SK-N-SH (cell line): ENCODE measurements around the gene SRD5A1. TPM values are rescaled to one million over a fixed set of nuclear protein-coding genes. Genes with fewer than 3 reads are reported as not detected.

ENCODE experiments used
- CTCF ChIA-PET: fragments of 300-600, 350-600 bp; formaldehyde crosslinking; extraction: SDS; loops from one replicate; lab custom pipeline; 2021; lab: Yijun Ruan, JAX
- POLR2A ChIA-PET: fragments of 350-600 bp; sonication (Branson Sonifier 250); formaldehyde crosslinking; extraction: SDS; loops from one replicate; lab custom pipeline; 2020; ENCODE audit warnings: antibody characterized with exemption, inconsistent platforms; lab: Yijun Ruan, JAX
- DNase-seq: peaks from one replicate; pipeline ENCODE4 v3.0.0; 2012
- H2AFZ ChIP-seq: fragments of 200-600 bp; sonication (generic); 2 replicates; pipeline ENCODE4 v1.8.1; 2016; ENCODE audit warnings: antibody characterized with exemption, mild to moderate bottlenecking, low read depth
- H3F3A ChIP-seq: fragments of 200-600 bp; sonication (generic); replicated peaks from 2 replicates; pipeline ENCODE3; 2016; ENCODE audit warnings: antibody characterized with exemption, mild to moderate bottlenecking; ENCODE audit not compliant: insufficient read depth
- H3K27ac ChIP-seq, 2 experiments: fragments of 200-500 bp in 1 of 2; fragments of 200-600 bp in 1 of 2; sonication (Bioruptor generic) in 1 of 2; sonication (generic), shearing (Covaris generic) in 1 of 2; 2 replicates each; pipeline versions ENCODE4 v1.5.1 to v1.6.1; 2014 to 2016; ENCODE audit warnings: low read depth in 2 of 2, inconsistent platforms in 1 of 2, low read length in 1 of 2, mild to moderate bottlenecking in 1 of 2, mixed read lengths in 1 of 2
- H3K27me3 ChIP-seq: fragments of 200-600 bp; sonication (generic), shearing (Covaris generic); 2 replicates; pipeline ENCODE4 v1.6.1; 2016; ENCODE audit warnings: mixed run types; ENCODE audit not compliant: insufficient read depth
- H3K36me3 ChIP-seq, 2 experiments: fragments of 200-500 bp in 1 of 2; fragments of 200-600 bp in 1 of 2; sonication (Bioruptor generic) in 1 of 2; sonication (generic) in 1 of 2; replicated peaks in 1 of 2; 2 replicates each; pipeline versions ENCODE3 to v1.5.1; 2014 to 2016; ENCODE audit warnings: low read length in 1 of 2, mild to moderate bottlenecking in 1 of 2; ENCODE audit not compliant: insufficient read depth in 2 of 2, control insufficient read depth in 1 of 2
- H3K4me1 ChIP-seq, 2 experiments: fragments of 200-500 bp in 1 of 2; fragments of 200-600 bp in 1 of 2; sonication (Bioruptor generic) in 1 of 2; sonication (generic), shearing (Covaris generic) in 1 of 2; 2 replicates each; pipeline versions ENCODE4 v1.5.1 to v1.6.1; 2014 to 2016; ENCODE audit warnings: low read depth in 1 of 2, low read length in 1 of 2, mixed run types in 1 of 2; ENCODE audit not compliant: insufficient read depth in 2 of 2, control insufficient read depth in 1 of 2
- H3K4me2 ChIP-seq: fragments of 200-600 bp; sonication (generic), shearing (Covaris generic); 2 replicates; pipeline ENCODE4 v1.6.1; 2017; ENCODE audit warnings: mixed run types
- H3K4me3 ChIP-seq, 2 experiments: fragments of 200-500 bp in 1 of 2; fragments of 200-600 bp in 1 of 2; sonication (Bioruptor generic) in 1 of 2; sonication (generic), shearing (Covaris generic) in 1 of 2; 2 replicates each; pipeline versions ENCODE4 v1.5.1 to v1.8.1; 2014 to 2016; ENCODE audit warnings: low read depth in 2 of 2, inconsistent platforms in 1 of 2, low read length in 1 of 2, mild to moderate bottlenecking in 1 of 2, mixed read lengths in 1 of 2, moderate library complexity in 1 of 2
- H3K79me2 ChIP-seq: fragments of 200-600 bp; sonication (generic); 2 replicates; pipeline ENCODE4 v1.8.1; 2017; ENCODE audit warnings: mild to moderate bottlenecking; ENCODE audit not compliant: insufficient read depth
- H3K9ac ChIP-seq: fragments of 200-600 bp; sonication (generic); 2 replicates; pipeline ENCODE4 v1.6.1; 2017; ENCODE audit warnings: mixed run types
- H3K9me2 ChIP-seq: fragments of 200-600 bp; sonication (generic); 2 replicates; pipeline ENCODE4 v1.6.1; 2017; ENCODE audit warnings: mixed run types
- H3K9me3 ChIP-seq: fragments of 200-600 bp; sonication (generic); 2 replicates; pipeline ENCODE4 v1.6.1; 2017; ENCODE audit warnings: mixed run types, mild to moderate bottlenecking, moderate library complexity
- H4K20me1 ChIP-seq: fragments of 200-600 bp; sonication (generic); 2 replicates; pipeline ENCODE4 v1.6.1; 2017; ENCODE audit warnings: mild to moderate bottlenecking, mixed run types; ENCODE audit not compliant: insufficient read depth
- CHD2 ChIP-seq: fragments of 150-350 bp; IDR thresholded peaks from 2 replicates; pipeline ENCODE4 v1.6.1; 2018; ENCODE audit warnings: low read length; ENCODE audit not compliant: partially characterized antibody
- ELF1 ChIP-seq: IDR thresholded peaks from 2 replicates; pipeline ENCODE4 v1.4.0; 2012
- EP300 ChIP-seq, 2 experiments: IDR thresholded peaks; 2 replicates each; pipeline versions ENCODE4 v1.4.0 to v1.6.1; 2012; ENCODE audit warnings: borderline replicate concordance in 1 of 2, low read depth in 1 of 2, low read length in 1 of 2
- EZH2phosphoT487 ChIP-seq: fragments of 200-600 bp; sonication (generic); IDR thresholded peaks from 2 replicates; pipeline ENCODE4 v1.6.1; 2017; ENCODE audit warnings: low read depth, mixed run types, mild to moderate bottlenecking, antibody characterized with exemption, moderate library complexity, borderline replicate concordance
- FOXM1 ChIP-seq: IDR thresholded peaks from 2 replicates; pipeline ENCODE4 v1.4.0; 2012; ENCODE audit warnings: low read depth, mild to moderate bottlenecking
- MXI1 ChIP-seq: IDR thresholded peaks from 2 replicates; pipeline ENCODE4 v1.6.1; 2012; ENCODE audit warnings: mild to moderate bottlenecking, low read depth, low read length, improper control_type of control experiment
- REST ChIP-seq: IDR thresholded peaks from 2 replicates; pipeline ENCODE4 v1.6.1; 2012; ENCODE audit warnings: mild to moderate bottlenecking, low read depth, low read length, moderate library complexity
- RFX5 ChIP-seq: IDR thresholded peaks from 2 replicates; pipeline ENCODE4 v1.6.1; 2012; ENCODE audit warnings: mild to moderate bottlenecking, improper control_type of control experiment, low read length
- SMC3 ChIP-seq: IDR thresholded peaks from 2 replicates; pipeline ENCODE4 v1.6.1; 2012; ENCODE audit warnings: low read depth, low read length, improper control_type of control experiment
- TEAD4 ChIP-seq: IDR thresholded peaks from 2 replicates; pipeline ENCODE4 v1.4.0; 2012; ENCODE audit warnings: mild to moderate bottlenecking, borderline replicate concordance; ENCODE audit not compliant: insufficient read depth
- USF1 ChIP-seq: IDR thresholded peaks from 2 replicates; pipeline ENCODE4 v1.4.0; 2012; ENCODE audit warnings: low read depth, borderline replicate concordance
- WGBS: methylation state at CpG from one replicate; pipeline ENCODE4 v1.1.6; 2017; ENCODE audit warnings: low lambda C conversion rate; 5-methylcytosine and 5-hydroxymethylcytosine counted together
- polyA plus RNA-seq, 3 experiments: library from polyadenylated mRNA; depleted of rRNA; stranded (reverse); fragments of >200 nt; gene quantifications; 2 replicates each; pipeline ENCODE4 v1.2.3, GENCODE V29; 2012
- TF ChIP-seq, protein P1 (sequence below): IDR thresholded peaks from 2 replicates; pipeline ENCODE4 v1.4.0; 2012; ENCODE audit warnings: low read depth, borderline replicate concordance

The SRD5A1 gene
- polyA plus RNA-seq, 1 of the 3 experiments (the other 2 are of a cell fraction), result 24.0 TPM

DNA sequence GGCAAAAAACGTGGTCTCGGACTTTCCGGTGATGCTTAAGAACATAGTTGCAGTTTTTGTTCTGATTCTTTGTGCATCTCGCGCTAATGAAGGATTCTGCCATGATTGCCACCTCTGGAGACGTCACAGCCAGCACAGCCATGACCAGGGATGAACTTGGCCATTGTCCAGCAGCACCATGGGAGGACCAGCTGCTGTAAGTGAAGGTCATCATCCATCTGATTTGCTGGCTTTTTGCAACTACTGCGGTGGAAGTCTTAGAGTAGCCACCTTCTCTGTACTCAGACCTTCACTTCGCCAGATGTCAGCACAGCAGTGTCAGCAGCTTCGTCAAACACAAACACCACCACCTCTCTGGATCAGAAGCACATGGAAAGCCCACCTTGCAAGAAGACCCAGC is 46.1 kb upstream of the SRD5A1 start:
- Histone ChIP-seq H4K20me1 (no peaks in the 10 kb centered on the region), H3K27ac (no peak overlapping the region), H3F3A (no peaks in the 10 kb centered on the region), H3K36me3 (no peaks in the 10 kb centered on the region), H3K4me3 (no peak overlapping the region), H3K9me3 (no peaks in the 10 kb centered on the region), H3K4me2 (no peak overlapping the region), H3K27me3 (no peaks in the 10 kb centered on the region), H3K9me2 (no peaks in the 10 kb centered on the region), H3K79me2 (no peaks in the 10 kb centered on the region), H3K9ac (no peak overlapping the region), H3K4me1 (peaks cover 3 to 19% of the 10 kb centered on the region in 2 experiments; a peak in 1 of 4 replicates), H2AFZ (no peak overlapping the region)
- no peak for TF ChIP-seq EP300 (IDR thresholded peaks at IDR 0.05; ENCODE audit: borderline replicate concordance in 1 of 2, low read depth in 1 of 2, low read length in 1 of 2)
- 76% methylated on average over 8 of the region's 9 CpGs for WGBS
- DNase-seq, result no peak
- ChIA-PET CTCF (interaction anchor here (1.6 kb wide), 1 partner anchor 10 kb away, joined by 5 read pairs; no protein-coding TSS in a partner anchor), POLR2A (no interaction called here)

- no peaks in the 10 kb centered on the region for H3K4me1 ChIP-seq
- H3K27me3 ChIP-seq, result no peaks in the 10 kb centered on the region
- no peaks in the 10 kb centered on the region for H3K79me2 ChIP-seq
- H3K9me3 ChIP-seq, result no peaks in the 10 kb centered on the region
- H4K20me1 ChIP-seq, result no peaks in the 10 kb centered on the region
- H3F3A ChIP-seq, result no peaks in the 10 kb centered on the region
- no peak overlapping the region for H3K4me3 ChIP-seq
- DNase-seq, result no peak
- no peak overlapping the region for H3K4me2 ChIP-seq
- H3K9ac ChIP-seq, result no peak overlapping the region
- H3K27ac ChIP-seq, result no peak overlapping the region
- ChIA-PET POLR2A (no interaction called here), CTCF (no interaction called here)
- TF ChIP-seq ELF1 (no peak), CHD2 (no peak), TEAD4 (no peak), REST (no peak), FOXM1 (no peak), MXI1 (no peak), RFX5 (no peak), EZH2phosphoT487 (no peak), SMC3 (no peak), USF1 (no peak)
- TF ChIP-seq, protein P1, sequence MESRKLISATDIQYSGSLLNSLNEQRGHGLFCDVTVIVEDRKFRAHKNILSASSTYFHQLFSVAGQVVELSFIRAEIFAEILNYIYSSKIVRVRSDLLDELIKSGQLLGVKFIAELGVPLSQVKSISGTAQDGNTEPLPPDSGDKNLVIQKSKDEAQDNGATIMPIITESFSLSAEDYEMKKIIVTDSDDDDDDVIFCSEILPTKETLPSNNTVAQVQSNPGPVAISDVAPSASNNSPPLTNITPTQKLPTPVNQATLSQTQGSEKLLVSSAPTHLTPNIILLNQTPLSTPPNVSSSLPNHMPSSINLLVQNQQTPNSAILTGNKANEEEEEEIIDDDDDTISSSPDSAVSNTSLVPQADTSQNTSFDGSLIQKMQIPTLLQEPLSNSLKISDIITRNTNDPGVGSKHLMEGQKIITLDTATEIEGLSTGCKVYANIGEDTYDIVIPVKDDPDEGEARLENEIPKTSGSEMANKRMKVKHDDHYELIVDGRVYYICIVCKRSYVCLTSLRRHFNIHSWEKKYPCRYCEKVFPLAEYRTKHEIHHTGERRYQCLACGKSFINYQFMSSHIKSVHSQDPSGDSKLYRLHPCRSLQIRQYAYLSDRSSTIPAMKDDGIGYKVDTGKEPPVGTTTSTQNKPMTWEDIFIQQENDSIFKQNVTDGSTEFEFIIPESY, result no peak
- no peak overlapping the region for H2AFZ ChIP-seq
- H3K36me3 ChIP-seq, result no peaks in the 10 kb centered on the region
- WGBS, result 67% methylated on average over 2 of the region's 2 CpGs
- H3K9me2 ChIP-seq, result no peaks in the 10 kb centered on the region
Observed at GRCh38 chr5:6590581-6590980, 42.7 kb upstream of the SRD5A1 start.
